ENCODE measurements around the gene PDGFB.
A peak's percentile ranks its signal among the peaks of the same experiment; 100 is the strongest.

PDGFB gene

DNA sequence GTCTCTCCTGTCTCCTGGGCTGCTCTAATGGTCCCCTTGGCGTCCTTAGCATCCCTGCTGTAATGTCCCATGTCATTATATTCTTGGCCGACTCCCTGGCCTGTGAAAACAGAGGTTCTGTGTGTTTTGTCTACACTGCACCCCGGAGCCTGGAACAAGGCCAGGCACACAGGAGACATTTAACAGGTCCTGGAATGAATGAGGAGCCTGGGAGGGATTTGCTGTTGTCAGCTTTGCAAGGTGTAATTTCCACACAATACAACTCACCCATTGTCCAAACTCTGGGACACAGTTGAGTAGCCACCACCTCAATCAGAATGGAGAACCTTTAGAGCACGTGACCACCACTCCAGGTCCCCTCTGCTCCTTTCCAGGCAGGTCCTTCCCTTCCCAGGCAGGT, 14.9 kb upstream of the PDGFB start:
- peaks cover 10% of the 10 kb centered on the region for H3K4me1 ChIP-seq (ENCODE audit: insufficient read depth, poor library complexity, severe bottlenecking)
- H3K27ac ChIP-seq (ENCODE audit: poor library complexity, severe bottlenecking): no peak overlapping the region
- no peaks in the 10 kb centered on the region for H3K36me3 ChIP-seq (ENCODE audit: low read depth)
- no peaks in the 10 kb centered on the region for H3K9me3 ChIP-seq (ENCODE audit: severe bottlenecking)
- ATAC-seq (ENCODE audit: low read depth) (no peak), DNase-seq (ENCODE audit: low spot score) (no peak)
- H3K27me3 ChIP-seq (ENCODE audit: insufficient read depth, poor library complexity, severe bottlenecking): no peaks in the 10 kb centered on the region
- no peak overlapping the region for H3K4me3 ChIP-seq (ENCODE audit: severe bottlenecking)
- TF ChIP-seq, protein P1, sequence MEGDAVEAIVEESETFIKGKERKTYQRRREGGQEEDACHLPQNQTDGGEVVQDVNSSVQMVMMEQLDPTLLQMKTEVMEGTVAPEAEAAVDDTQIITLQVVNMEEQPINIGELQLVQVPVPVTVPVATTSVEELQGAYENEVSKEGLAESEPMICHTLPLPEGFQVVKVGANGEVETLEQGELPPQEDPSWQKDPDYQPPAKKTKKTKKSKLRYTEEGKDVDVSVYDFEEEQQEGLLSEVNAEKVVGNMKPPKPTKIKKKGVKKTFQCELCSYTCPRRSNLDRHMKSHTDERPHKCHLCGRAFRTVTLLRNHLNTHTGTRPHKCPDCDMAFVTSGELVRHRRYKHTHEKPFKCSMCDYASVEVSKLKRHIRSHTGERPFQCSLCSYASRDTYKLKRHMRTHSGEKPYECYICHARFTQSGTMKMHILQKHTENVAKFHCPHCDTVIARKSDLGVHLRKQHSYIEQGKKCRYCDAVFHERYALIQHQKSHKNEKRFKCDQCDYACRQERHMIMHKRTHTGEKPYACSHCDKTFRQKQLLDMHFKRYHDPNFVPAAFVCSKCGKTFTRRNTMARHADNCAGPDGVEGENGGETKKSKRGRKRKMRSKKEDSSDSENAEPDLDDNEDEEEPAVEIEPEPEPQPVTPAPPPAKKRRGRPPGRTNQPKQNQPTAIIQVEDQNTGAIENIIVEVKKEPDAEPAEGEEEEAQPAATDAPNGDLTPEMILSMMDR (IDR thresholded peaks at IDR 0.05; ENCODE audit: poor library complexity, severe bottlenecking): no peak

DNA sequence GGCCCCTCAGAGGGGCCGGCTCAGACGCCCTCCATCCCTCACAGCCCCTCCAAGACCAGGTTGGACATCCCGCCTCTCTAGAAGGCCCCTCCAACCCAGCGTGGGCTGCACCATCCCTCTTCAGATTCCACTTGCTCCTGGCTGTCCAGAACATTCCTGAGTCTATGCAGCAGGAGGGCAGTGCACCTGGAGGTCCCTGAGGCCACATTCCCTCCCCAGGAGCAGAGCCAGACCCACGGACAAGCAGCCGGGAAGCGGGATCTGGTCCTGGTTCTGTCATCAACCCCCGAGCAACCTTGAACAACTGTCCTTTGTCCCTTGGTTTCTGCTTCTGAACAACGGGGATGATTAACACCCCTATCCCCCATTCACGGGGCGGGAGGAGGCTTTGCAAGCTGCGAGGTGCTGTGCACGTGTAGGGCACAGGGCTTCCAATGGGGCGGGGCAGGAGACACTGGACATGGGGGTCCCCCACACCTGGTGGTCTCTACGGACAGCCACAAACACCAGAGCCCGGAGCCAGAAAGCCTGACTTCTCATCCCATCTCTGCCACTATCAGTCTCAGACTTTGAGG, 13.2 kb upstream of the PDGFB start:
- TF ChIP-seq, protein P1 (IDR thresholded peaks at IDR 0.05; ENCODE audit: poor library complexity, severe bottlenecking): no peak
- no peak overlapping the region for H3K4me3 ChIP-seq (ENCODE audit: severe bottlenecking)
- no peaks in the 10 kb centered on the region for H3K36me3 ChIP-seq (ENCODE audit: low read depth)
- no peak overlapping the region for H3K27ac ChIP-seq (ENCODE audit: poor library complexity, severe bottlenecking)
- H3K4me1 ChIP-seq (ENCODE audit: insufficient read depth, poor library complexity, severe bottlenecking): peaks cover 25% of the 10 kb centered on the region
- no peaks in the 10 kb centered on the region for H3K27me3 ChIP-seq (ENCODE audit: insufficient read depth, poor library complexity, severe bottlenecking)
- ATAC-seq (ENCODE audit: low read depth) (no peak), DNase-seq (ENCODE audit: low spot score) (no peak)
- no peaks in the 10 kb centered on the region for H3K9me3 ChIP-seq (ENCODE audit: severe bottlenecking)

DNA sequence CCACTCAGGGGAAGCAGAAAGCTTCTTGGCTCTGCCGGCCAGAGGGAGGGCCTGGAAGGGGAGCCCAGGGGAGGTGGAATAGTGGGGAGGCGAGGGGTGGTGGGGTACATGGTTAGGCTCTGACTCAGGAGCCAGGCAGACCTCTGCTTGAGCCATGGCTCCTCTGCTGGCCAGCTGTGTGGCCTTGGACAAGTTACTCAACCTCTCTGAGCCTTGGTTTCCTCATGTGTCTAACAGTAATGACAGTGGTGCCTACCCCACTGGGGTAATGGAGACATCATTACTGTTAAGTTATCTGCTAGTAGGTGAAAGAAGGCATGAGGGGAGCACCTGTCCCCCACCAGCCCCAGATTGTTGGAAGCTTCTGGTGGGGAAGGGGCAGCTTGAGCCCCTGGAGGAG, 12.2 kb upstream of the PDGFB start:
- no peaks in the 10 kb centered on the region for H3K9me3 ChIP-seq (ENCODE audit: severe bottlenecking)
- TF ChIP-seq, protein P1 (IDR thresholded peaks at IDR 0.05; ENCODE audit: poor library complexity, severe bottlenecking): no peak
- no peak overlapping the region for H3K27ac ChIP-seq (ENCODE audit: poor library complexity, severe bottlenecking)
- ATAC-seq (ENCODE audit: low read depth): no peak
- H3K27me3 ChIP-seq (ENCODE audit: insufficient read depth, poor library complexity, severe bottlenecking): no peaks in the 10 kb centered on the region
- H3K4me1 ChIP-seq (ENCODE audit: insufficient read depth, poor library complexity, severe bottlenecking): peaks cover 34% of the 10 kb centered on the region
- DNase-seq (ENCODE audit: low spot score): no peak
- no peaks in the 10 kb centered on the region for H3K36me3 ChIP-seq (ENCODE audit: low read depth)
- no peak overlapping the region for H3K4me3 ChIP-seq (ENCODE audit: severe bottlenecking)

DNA sequence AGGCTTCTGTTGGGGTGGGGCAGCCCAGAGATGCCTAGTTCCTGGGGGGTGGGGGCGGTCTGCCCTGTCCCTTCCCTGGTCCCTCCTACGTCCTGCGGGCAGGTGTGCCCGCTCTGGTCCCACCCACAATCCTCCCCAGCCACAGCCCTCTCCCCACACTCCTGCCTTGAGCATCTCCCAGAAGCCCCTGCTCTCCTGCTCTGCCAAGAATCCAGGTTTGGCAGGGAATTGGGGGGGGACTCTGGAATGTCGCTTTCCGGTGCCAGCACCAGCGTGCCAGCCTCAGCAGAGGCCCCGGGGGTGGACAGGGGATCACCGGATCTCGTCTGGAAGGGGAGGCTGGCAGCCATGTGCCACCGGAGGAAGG, 11.4 kb upstream of the PDGFB start:
- TF ChIP-seq, protein P1 (IDR thresholded peaks at IDR 0.05; ENCODE audit: poor library complexity, severe bottlenecking): no peak

DNA sequence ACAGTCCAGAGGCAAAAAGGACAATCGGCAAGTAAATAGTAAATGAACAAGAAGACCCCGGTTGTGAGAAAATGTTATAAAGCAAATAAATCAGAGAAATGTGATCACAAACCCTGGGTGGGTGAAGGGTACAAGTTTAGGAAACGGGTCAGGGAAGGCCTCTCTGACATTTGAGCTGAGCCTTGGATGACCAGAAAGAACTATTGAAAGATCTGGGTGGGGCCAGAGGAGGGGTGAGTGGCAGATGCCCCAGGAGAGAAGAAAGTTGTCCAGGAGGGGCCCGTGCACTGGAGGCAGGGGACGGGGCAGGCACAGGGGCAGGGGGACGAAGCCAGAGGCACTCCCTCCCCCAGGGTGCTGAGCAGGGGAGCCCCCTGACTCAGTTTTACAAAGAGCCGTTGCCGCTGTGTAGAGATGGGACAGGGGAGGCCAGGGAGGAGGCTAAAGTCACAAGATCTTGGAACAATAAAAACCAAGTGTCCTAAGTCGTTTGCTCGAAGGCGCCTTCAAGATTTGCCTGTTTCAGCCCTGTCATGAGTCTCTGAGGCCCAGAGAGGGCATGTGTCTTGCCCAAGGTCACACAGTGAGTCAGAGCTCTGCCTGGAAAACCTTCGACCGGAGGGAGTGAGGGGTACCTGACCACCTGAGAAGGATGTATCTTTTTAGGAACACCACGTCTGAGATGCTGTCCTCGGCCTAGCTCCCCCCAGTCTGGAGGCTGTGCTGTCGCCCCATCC, 10.8 kb upstream of the PDGFB start:
- DNase-seq (ENCODE audit: low spot score) (no peak), ATAC-seq (ENCODE audit: low read depth) (no peak)
- TF ChIP-seq, protein P1 (IDR thresholded peaks at IDR 0.05; ENCODE audit: poor library complexity, severe bottlenecking): no peak
- Histone ChIP-seq H3K4me1 (ENCODE audit: insufficient read depth, poor library complexity, severe bottlenecking) (peaks cover 35% of the 10 kb centered on the region), H3K27ac (ENCODE audit: poor library complexity, severe bottlenecking) (peak overlapping the region; percentile 48), H3K9me3 (ENCODE audit: severe bottlenecking) (no peaks in the 10 kb centered on the region), H3K27me3 (ENCODE audit: insufficient read depth, poor library complexity, severe bottlenecking) (no peaks in the 10 kb centered on the region), H3K4me3 (ENCODE audit: severe bottlenecking) (no peak overlapping the region), H3K36me3 (ENCODE audit: low read depth) (no peaks in the 10 kb centered on the region)

More for the DNA sequence above, 11.4 kb upstream of the PDGFB start:
- Histone ChIP-seq H3K4me3 (ENCODE audit: severe bottlenecking) (no peak overlapping the region), H3K9me3 (ENCODE audit: severe bottlenecking) (no peaks in the 10 kb centered on the region), H3K4me1 (ENCODE audit: insufficient read depth, poor library complexity, severe bottlenecking) (peaks cover 35% of the 10 kb centered on the region), H3K36me3 (ENCODE audit: low read depth) (no peaks in the 10 kb centered on the region), H3K27me3 (ENCODE audit: insufficient read depth, poor library complexity, severe bottlenecking) (no peaks in the 10 kb centered on the region), H3K27ac (ENCODE audit: poor library complexity, severe bottlenecking) (no peak overlapping the region)
- ATAC-seq (ENCODE audit: low read depth): no peak
- DNase-seq (ENCODE audit: low spot score): no peak
